Osteoblast (primary cell): ENCODE measurements around the gene AUTS2. TPM values are rescaled to one million over a fixed set of nuclear protein-coding genes. Genes with fewer than 3 reads are reported as not detected.

Experiments
- DNase-seq: peaks from one replicate; pipeline ENCODE4 v3.0.0; 2011; ENCODE audit warnings: low spot score, mixed read lengths; ENCODE audit not compliant: insufficient read length; ENCODE audit errors: missing footprints
- H2AFZ ChIP-seq: 2 replicates; pipeline ENCODE4 v1.6.0; 2011; ENCODE audit warnings: mild to moderate bottlenecking, low read length
- H3K27ac ChIP-seq: 2 replicates; pipeline ENCODE4 v1.5.1; 2011; ENCODE audit warnings: mild to moderate bottlenecking, low read depth, low read length, moderate library complexity
- H3K27me3 ChIP-seq: 2 replicates; pipeline ENCODE4 v1.6.0; 2012; ENCODE audit warnings: mild to moderate bottlenecking, control low read depth, inconsistent platforms, low read length, moderate library complexity; ENCODE audit not compliant: insufficient read depth
- H3K36me3 ChIP-seq: 2 replicates; pipeline ENCODE4 v1.5.1; 2011; ENCODE audit warnings: mild to moderate bottlenecking, low read length, control low read depth, moderate library complexity; ENCODE audit not compliant: insufficient read depth
- H3K4me1 ChIP-seq: 2 replicates; pipeline ENCODE4 v1.5.1; 2011; ENCODE audit warnings: mild to moderate bottlenecking, low read length, control low read depth, moderate library complexity; ENCODE audit not compliant: insufficient read depth
- H3K4me2 ChIP-seq: 2 replicates; pipeline ENCODE4 v1.6.0; 2011; ENCODE audit warnings: mild to moderate bottlenecking, low read length; ENCODE audit not compliant: insufficient read depth
- H3K4me3 ChIP-seq: fragments of 200-600 bp; sonication (generic); 3 replicates; pipeline ENCODE4 v1.5.1; 2012; ENCODE audit warnings: mild to moderate bottlenecking, low read length, inconsistent platforms; ENCODE audit not compliant: insufficient read depth
- H3K79me2 ChIP-seq: 2 replicates; pipeline ENCODE4 v1.6.0; 2012; ENCODE audit warnings: mild to moderate bottlenecking, low read length, control low read depth, inconsistent platforms; ENCODE audit not compliant: insufficient read depth
- H3K9me3 ChIP-seq: 2 replicates; pipeline ENCODE4 v1.5.1; 2011; ENCODE audit warnings: low read depth, low read length, control low read depth
- H4K20me1 ChIP-seq: 2 replicates; pipeline ENCODE4 v1.6.0; 2012; ENCODE audit warnings: mild to moderate bottlenecking, low read length, control low read depth; ENCODE audit not compliant: insufficient read depth
- CTCF ChIP-seq: IDR thresholded peaks from 2 replicates; pipeline ENCODE4 v1.5.1; 2011; ENCODE audit warnings: mild to moderate bottlenecking, low read depth, low read length, moderate library complexity; ENCODE audit errors: extremely low read depth
- total RNA-seq: library from RNA; depleted of rRNA; stranded (reverse); fragments of >200 nt; gene quantifications from 2 replicates; pipeline ENCODE4 v1.2.3, GENCODE V29; 2012

Gene AUTS2
- total RNA-seq, 1 donor, result 15.2 TPM

GRCh38 chr7:70071766-70072165 lies 473.5 kb downstream of the AUTS2 start:
- Histone ChIP-seq H3K36me3 (no peaks in the 10 kb centered on the region), H3K27ac (no peak overlapping the region)

GRCh38 chr7:70072220-70072619 lies 473.9 kb downstream of the AUTS2 start:
- no peak for TF ChIP-seq CTCF
- Histone ChIP-seq H3K27me3 (no peaks in the 10 kb centered on the region), H2AFZ (no peak overlapping the region), H3K4me1 (no peaks in the 10 kb centered on the region), H4K20me1 (peaks cover 3% of the 10 kb centered on the region), H3K79me2 (no peaks in the 10 kb centered on the region), H3K36me3 (no peaks in the 10 kb centered on the region), H3K4me2 (no peak overlapping the region), H3K9me3 (no peaks in the 10 kb centered on the region), H3K27ac (no peak overlapping the region), H3K4me3 (no peak overlapping the region)
- no peak for DNase-seq

More at GRCh38 chr7:70071766-70072165, 473.5 kb downstream of the AUTS2 start:
- Histone ChIP-seq H3K79me2 (no peaks in the 10 kb centered on the region), H3K4me2 (no peak overlapping the region), H4K20me1 (peaks cover 3% of the 10 kb centered on the region), H2AFZ (no peak overlapping the region), H3K4me3 (no peak overlapping the region), H3K9me3 (no peaks in the 10 kb centered on the region), H3K4me1 (no peaks in the 10 kb centered on the region), H3K27me3 (no peaks in the 10 kb centered on the region)
- no peak for DNase-seq
- TF ChIP-seq CTCF, result no peak

GRCh38 chr7:70076325-70076724 lies 478.1 kb downstream of the AUTS2 start:
- H3K27me3 ChIP-seq, result no peaks in the 10 kb centered on the region
- H3K4me2 ChIP-seq, result no peak overlapping the region
- no peak overlapping the region for H3K4me3 ChIP-seq
- H3K79me2 ChIP-seq, result no peaks in the 10 kb centered on the region
- DNase-seq, result no peak
- no peak for TF ChIP-seq CTCF
- peaks cover 3% of the 10 kb centered on the region for H4K20me1 ChIP-seq
- H3K9me3 ChIP-seq, result no peaks in the 10 kb centered on the region
- H2AFZ ChIP-seq, result no peak overlapping the region
- H3K36me3 ChIP-seq, result no peaks in the 10 kb centered on the region
- H3K27ac ChIP-seq, result no peak overlapping the region
- H3K4me1 ChIP-seq, result no peaks in the 10 kb centered on the region

- Histone ChIP-seq H3K4me2 (no peak overlapping the region), H3K9me3 (no peaks in the 10 kb centered on the region), H3K4me3 (no peak overlapping the region), H4K20me1 (no peaks in the 10 kb centered on the region), H3K79me2 (no peaks in the 10 kb centered on the region), H3K27me3 (no peaks in the 10 kb centered on the region), H3K27ac (no peak overlapping the region), H3K36me3 (no peaks in the 10 kb centered on the region), H3K4me1 (no peaks in the 10 kb centered on the region), H2AFZ (no peak overlapping the region)
- no peak for TF ChIP-seq CTCF
- peak; percentile 38 for DNase-seq
Observed at GRCh38 chr7:70082099-70082611, 483.9 kb downstream of the AUTS2 start.
